DOHH2 (cell line): ENCODE measurements around the gene PODXL.

Experiments
- H3F3A ChIP-seq: fragments of 200-600 bp; sonication (generic), shearing (Covaris generic); 2 replicates; pipeline ENCODE4 v1.6.0; 2016; ENCODE audit warnings: antibody characterized with exemption, mild to moderate bottlenecking; ENCODE audit not compliant: control insufficient read depth, insufficient read depth
- H3K27ac ChIP-seq: fragments of 200-600 bp; sonication (generic); 2 replicates; pipeline ENCODE4 v1.5.1; 2014; ENCODE audit warnings: low read depth, mild to moderate bottlenecking, low read length, moderate library complexity
- H3K27me3 ChIP-seq: fragments of 200-600 bp; sonication (generic); 2 replicates; pipeline ENCODE4 v1.6.1; 2014; ENCODE audit warnings: mild to moderate bottlenecking, low read length, mixed read lengths; ENCODE audit not compliant: control insufficient read depth
- H3K36me3 ChIP-seq: fragments of 200-600 bp; sonication (generic); 2 replicates; pipeline ENCODE4 v1.6.1; 2014; ENCODE audit warnings: mild to moderate bottlenecking, low read length, moderate library complexity, mixed read lengths; ENCODE audit not compliant: control insufficient read depth
- H3K4me1 ChIP-seq: fragments of 200-600 bp; sonication (generic); 2 replicates; pipeline ENCODE4 v1.6.1; 2014; ENCODE audit warnings: mild to moderate bottlenecking, low read length, mixed read lengths; ENCODE audit not compliant: control insufficient read depth
- H3K4me2 ChIP-seq: fragments of 200-600 bp; sonication (generic); 2 replicates; pipeline ENCODE4 v1.6.0; 2014; ENCODE audit warnings: mild to moderate bottlenecking, low read length, moderate library complexity
- H3K4me3 ChIP-seq: fragments of 200-600 bp; sonication (generic); 2 replicates; pipeline ENCODE4 v1.5.1; 2014; ENCODE audit warnings: mild to moderate bottlenecking, low read length, mixed read lengths
- H3K79me2 ChIP-seq: fragments of 200-600 bp; sonication (generic); 2 replicates; pipeline ENCODE4 v1.6.1; 2014; ENCODE audit warnings: mild to moderate bottlenecking, low read length, mixed read lengths; ENCODE audit not compliant: control insufficient read depth
- H3K9me2 ChIP-seq: fragments of 200-600 bp; sonication (generic); replicated peaks from 2 replicates; pipeline ENCODE4 v1.6.1; 2014; ENCODE audit warnings: mild to moderate bottlenecking, low read length, mixed read lengths; ENCODE audit not compliant: control insufficient read depth
- H3K9me3 ChIP-seq: fragments of 200-600 bp; sonication (generic); 2 replicates; pipeline ENCODE4 v1.6.1; 2014; ENCODE audit warnings: antibody characterized with exemption, low read length, mixed read lengths; ENCODE audit not compliant: control insufficient read depth, insufficient read depth
- H4K20me1 ChIP-seq: fragments of 200-600 bp; sonication (generic); 2 replicates; pipeline ENCODE4 v1.6.0; 2014; ENCODE audit warnings: low read depth, mild to moderate bottlenecking, antibody characterized with exemption, low read length, moderate library complexity; ENCODE audit not compliant: control insufficient read depth, insufficient read depth
- EZH2phosphoT487 ChIP-seq: fragments of 200-600 bp; sonication (generic); IDR thresholded peaks from 2 replicates; pipeline ENCODE4 v1.6.1; 2017; ENCODE audit warnings: borderline replicate concordance, mild to moderate bottlenecking, antibody characterized with exemption, low read length, moderate library complexity, mixed read lengths
- TF ChIP-seq, protein P1 (sequence below): fragments of 200-600 bp; sonication (generic); IDR thresholded peaks from one replicate; pipeline ENCODE4 v1.5.1; 2014; ENCODE audit warnings: antibody characterized with exemption, mild to moderate bottlenecking, low read depth, low read length; ENCODE audit not compliant: poor library complexity, severe bottlenecking

Gene PODXL

GRCh38 chr7:131532570-131533091, 23.8 kb downstream of the PODXL start:
- no peaks in the 10 kb centered on the region for H3K36me3 ChIP-seq
- H3K27me3 ChIP-seq: no peaks in the 10 kb centered on the region
- H3K4me3 ChIP-seq: no peak overlapping the region
- H3K9me3 ChIP-seq: no peaks in the 10 kb centered on the region
- H3K27ac ChIP-seq: no peak overlapping the region
- H3K9me2 ChIP-seq: no peaks in the 10 kb centered on the region
- H3K79me2 ChIP-seq: no peaks in the 10 kb centered on the region
- no peaks in the 10 kb centered on the region for H3F3A ChIP-seq
- peaks cover 3% of the 10 kb centered on the region; the same call in 1 of the 2 replicates for H3K4me1 ChIP-seq
- H4K20me1 ChIP-seq: no peaks in the 10 kb centered on the region
- H3K4me2 ChIP-seq: no peak overlapping the region
- TF ChIP-seq, protein P1, sequence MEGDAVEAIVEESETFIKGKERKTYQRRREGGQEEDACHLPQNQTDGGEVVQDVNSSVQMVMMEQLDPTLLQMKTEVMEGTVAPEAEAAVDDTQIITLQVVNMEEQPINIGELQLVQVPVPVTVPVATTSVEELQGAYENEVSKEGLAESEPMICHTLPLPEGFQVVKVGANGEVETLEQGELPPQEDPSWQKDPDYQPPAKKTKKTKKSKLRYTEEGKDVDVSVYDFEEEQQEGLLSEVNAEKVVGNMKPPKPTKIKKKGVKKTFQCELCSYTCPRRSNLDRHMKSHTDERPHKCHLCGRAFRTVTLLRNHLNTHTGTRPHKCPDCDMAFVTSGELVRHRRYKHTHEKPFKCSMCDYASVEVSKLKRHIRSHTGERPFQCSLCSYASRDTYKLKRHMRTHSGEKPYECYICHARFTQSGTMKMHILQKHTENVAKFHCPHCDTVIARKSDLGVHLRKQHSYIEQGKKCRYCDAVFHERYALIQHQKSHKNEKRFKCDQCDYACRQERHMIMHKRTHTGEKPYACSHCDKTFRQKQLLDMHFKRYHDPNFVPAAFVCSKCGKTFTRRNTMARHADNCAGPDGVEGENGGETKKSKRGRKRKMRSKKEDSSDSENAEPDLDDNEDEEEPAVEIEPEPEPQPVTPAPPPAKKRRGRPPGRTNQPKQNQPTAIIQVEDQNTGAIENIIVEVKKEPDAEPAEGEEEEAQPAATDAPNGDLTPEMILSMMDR: no peak
- TF ChIP-seq EZH2phosphoT487: no peak

- no peaks in the 10 kb centered on the region for H3K79me2 ChIP-seq
- TF ChIP-seq EZH2phosphoT487: no peak
- TF ChIP-seq, protein P1: no peak
- no peaks in the 10 kb centered on the region for H3K36me3 ChIP-seq
Observed at GRCh38 chr7:131530137-131530536, 26.3 kb downstream of the PODXL start.

DNA sequence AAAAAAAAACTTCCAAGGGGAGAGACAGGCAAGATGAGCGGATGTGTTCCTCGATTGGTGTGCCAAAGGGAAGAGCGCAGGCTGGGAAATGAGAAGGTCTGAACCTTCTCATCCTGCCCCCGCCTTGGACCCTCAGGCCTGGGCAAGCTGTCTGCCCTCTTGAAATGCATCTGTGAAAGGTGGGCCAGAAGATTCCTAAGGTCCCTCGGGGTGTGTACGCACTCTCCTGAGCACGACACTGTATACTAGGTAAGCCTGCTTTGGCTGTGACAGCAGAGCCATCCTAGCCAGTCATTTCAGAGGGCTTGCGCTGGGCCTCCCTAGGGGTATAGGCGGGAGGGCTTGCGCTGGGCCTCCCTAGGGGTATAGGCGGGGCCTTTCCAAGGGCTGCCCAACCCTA, 26.8 kb downstream of the PODXL start:
- no peak overlapping the region for H3K27ac ChIP-seq
- no peaks in the 10 kb centered on the region for H3K9me2 ChIP-seq
- H3K79me2 ChIP-seq: no peaks in the 10 kb centered on the region
- TF ChIP-seq EZH2phosphoT487: no peak
- TF ChIP-seq, protein P1: no peak
- H3K4me1 ChIP-seq: no peaks in the 10 kb centered on the region
- no peaks in the 10 kb centered on the region for H3K9me3 ChIP-seq
- no peak overlapping the region for H3K4me2 ChIP-seq
- no peaks in the 10 kb centered on the region for H4K20me1 ChIP-seq
- no peaks in the 10 kb centered on the region for H3F3A ChIP-seq
- no peaks in the 10 kb centered on the region for H3K36me3 ChIP-seq
- H3K4me3 ChIP-seq: no peak overlapping the region
- no peaks in the 10 kb centered on the region for H3K27me3 ChIP-seq

More at GRCh38 chr7:131530137-131530536, 26.3 kb downstream of the PODXL start:
- H3K9me3 ChIP-seq: no peaks in the 10 kb centered on the region
- H3K27me3 ChIP-seq: no peaks in the 10 kb centered on the region
- H4K20me1 ChIP-seq: no peaks in the 10 kb centered on the region
- H3K4me3 ChIP-seq: no peak overlapping the region
- no peak overlapping the region for H3K4me2 ChIP-seq
- no peaks in the 10 kb centered on the region; the same call in 1 of the 2 replicates for H3K4me1 ChIP-seq
- H3K9me2 ChIP-seq: no peaks in the 10 kb centered on the region
- no peaks in the 10 kb centered on the region for H3F3A ChIP-seq
- H3K27ac ChIP-seq: no peak overlapping the region
